ENCODE data around the gene BAHCC1.

Gene BAHCC1

DNA sequence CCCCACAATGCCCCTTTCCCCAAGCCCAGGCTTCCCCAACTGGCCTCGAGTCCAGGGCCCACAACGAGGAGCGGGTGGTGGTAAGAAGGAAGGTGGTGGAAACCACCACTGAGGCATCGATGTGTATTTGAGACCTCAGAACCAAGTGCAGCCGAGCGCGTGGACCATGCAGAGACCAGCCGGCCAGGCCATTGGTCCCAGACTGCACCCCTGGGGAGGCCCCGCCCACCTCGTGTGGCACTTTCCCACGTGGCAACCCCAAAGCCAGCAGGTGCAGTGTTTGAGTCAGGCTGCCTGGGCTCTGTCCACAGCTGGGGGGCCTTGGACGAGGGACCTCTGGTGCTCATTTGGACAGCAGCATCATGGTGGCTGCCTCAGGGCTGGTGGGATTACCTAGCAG lies 28.1 kb upstream of the BAHCC1 start:
- no peak for DNase-seq (ENCODE audit: low spot score)

DNA sequence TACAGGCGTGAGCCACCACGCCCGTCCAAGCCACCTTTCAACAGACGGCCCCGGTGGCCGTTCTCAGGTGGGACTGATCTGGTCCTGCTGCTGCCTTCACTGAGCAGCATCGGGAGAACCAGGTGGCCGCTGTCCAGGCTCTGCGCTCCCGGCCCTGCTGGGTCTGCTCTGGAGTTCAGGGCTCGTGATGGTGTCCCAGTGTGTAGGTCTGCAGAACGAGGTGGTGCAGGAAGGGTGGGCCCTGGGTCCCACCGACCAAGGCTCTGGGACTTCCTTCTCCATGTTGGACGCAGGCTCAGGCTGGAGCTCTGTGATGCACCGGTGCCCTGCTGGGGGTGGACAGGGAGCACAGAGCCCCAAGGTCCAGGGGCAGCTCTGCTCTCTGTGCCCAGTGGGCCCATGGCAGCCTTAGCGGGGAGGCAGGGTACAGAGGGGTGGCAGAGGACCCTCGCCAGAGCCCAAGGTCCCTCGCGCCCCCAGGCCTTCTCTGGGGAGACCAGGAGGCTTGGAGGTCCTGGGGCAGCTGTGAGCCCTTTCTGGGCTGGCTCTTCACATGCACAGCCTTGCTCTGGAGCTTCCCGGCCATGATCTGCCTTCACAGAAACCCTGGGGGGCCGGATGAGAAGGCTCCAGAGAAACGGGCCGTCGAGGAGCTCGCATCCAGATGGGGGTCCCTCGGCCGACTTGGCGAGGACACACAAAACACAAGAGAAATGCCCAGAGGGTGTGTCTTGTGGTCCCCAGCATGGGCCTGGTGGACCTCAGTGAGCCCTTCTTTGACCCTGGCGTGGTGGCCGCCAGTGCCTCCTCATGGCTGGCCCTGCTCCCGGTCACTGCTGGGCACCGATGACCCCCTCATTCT lies 26.9 kb upstream of the BAHCC1 start:
- no peak for DNase-seq (ENCODE audit: low spot score)

DNA sequence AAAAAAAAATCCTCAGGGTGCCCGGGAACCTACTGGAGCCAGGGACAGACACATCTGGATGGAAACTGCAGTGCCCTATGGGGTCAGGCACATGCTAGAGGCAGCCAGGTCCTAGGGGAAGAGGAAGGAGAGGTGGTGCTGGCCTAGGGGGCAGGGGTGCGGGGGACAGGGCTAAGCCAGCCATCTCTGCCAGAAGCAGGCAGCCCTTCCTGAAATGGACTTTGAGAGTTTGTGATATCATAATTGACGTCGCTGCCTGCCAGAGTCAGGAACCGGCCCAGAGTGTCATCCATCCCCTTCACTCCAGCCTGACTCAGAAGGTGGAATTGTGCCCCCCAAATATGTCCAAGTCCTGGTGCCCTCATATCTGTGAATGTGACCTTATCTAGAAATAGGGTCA lies 25.0 kb upstream of the BAHCC1 start:
- no peak for DNase-seq (ENCODE audit: low spot score)

DNA sequence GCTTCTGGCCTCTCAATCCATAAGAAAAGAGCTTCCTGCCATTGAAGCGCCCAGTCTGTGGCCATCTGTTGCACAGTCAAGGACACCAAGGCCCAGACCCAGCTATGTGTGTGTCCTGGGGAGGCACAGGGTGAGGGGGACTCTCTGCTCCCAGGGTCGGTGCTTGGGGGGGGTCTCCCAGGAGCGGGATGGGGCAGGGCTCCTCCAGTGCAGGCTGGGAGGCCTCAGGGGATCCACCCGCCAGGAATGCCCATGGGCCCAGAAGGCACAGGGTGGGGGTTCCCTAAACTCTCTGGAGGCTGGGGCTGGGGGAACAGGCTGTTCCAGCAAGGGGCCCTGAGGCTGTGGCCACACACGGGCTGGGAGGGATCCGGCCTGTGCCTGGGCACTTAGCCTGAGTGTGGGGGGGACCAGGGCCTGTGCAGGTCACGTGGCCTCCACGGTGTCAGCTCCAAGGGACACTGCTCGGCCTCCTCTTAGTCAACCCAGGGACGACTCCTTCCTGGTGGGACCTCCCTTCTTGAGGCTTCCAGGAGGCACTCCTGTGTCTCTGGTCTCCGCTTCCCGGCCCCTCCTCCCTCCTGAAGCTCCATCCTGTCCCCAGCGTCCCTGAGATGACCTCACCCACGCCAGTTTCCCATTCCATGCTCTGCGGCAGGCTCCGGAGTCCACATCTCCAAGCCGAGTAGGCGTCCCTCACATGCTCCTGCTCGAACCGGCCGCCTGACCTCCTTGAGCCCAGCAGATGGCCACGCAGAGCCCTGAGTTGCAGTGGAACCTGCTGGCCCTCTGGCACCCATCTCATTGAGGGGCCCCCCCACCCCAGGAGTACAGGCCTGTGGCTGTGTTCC lies 23.1 kb upstream of the BAHCC1 start:
- peak; percentile 9 for DNase-seq (ENCODE audit: low spot score)

DNA sequence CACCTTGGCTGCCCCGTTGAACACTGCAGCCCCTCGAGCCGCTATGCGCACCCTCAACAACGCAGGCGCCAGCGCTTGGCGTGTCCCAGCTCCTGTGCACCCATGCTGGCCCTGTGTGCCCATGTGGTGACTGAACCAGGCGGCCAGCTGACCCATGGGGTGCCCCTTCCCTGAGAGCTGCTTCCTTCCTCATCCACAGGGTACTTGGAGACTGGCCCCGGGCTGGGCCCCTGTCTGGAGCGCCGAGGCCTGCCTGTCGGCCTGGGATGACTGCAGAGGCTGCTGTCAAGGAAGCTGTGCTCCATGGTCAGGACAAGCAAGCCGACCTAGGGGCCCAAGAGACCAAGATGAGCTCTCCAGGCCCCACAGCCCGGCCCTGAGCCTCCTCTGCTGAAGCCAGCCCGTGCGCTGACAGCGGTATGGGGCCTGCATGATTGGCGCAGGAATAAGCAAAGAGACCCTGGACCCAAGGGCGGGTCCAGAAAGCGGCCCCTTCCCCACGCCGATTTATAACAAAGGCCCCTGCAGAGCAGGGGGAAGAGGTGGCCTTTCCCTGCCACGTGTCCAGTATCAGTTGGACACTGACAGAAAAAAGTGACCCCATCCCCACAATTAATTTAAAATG lies 21.6 kb upstream of the BAHCC1 start:
- no peak for DNase-seq (ENCODE audit: low spot score)

DNA sequence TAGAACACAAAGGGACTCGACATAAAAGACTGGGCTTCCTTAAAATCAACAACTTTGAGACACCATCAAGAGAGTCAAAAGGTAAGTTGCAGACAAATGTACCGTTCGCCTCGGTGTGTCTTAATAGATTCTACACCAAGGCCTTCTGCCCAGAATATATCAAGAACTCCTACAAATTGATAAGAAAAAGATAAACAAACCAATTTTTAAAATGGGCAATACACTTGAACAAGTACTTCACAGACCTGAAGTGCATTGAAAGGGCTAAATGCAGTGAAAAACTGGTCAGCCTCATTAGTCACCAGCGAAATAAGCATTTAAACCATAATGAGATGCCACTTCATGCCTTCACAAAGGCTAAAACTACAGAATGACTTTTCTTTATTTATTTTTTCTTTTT lies 20.4 kb upstream of the BAHCC1 start:
- DNase-seq (ENCODE audit: low spot score), result no peak

DNA sequence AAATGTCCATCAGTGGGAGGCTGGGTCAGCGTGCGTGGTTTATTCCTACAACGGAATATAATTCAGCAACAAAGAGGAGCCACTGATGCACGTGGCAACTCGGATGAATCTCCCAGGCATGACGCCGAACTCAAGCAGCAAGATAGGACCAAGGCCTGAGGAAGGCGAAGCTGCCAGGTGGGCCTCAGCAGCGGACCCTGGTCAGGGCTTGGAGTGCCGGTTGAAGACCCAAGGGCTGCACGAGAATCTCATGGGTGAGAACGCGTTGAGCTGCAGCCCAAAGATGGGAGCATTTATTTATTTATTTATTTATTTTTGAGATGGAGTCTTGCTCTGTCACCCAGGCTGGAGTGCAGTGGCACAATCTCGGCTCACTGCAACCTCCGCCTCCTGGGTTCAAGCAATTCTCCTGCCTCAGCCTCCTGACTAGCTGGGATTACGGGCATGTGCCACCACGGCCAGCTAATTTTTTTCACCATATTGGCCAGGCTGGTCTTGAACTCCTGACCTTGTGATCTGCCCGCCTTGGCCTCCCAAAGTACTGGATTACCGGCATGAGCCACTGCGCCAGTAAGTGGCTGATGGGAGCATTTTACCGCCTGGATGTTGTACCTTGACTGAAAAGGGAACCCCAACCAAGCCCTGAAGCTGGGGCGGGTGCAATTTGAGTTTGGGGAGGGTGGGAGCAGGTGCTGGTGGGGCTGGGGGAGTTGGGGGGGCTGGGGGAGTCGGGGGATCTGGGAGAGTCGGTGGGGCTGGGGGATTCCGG lies 18.1 kb upstream of the BAHCC1 start:
- DNase-seq (ENCODE audit: low spot score), result no peak

DNA sequence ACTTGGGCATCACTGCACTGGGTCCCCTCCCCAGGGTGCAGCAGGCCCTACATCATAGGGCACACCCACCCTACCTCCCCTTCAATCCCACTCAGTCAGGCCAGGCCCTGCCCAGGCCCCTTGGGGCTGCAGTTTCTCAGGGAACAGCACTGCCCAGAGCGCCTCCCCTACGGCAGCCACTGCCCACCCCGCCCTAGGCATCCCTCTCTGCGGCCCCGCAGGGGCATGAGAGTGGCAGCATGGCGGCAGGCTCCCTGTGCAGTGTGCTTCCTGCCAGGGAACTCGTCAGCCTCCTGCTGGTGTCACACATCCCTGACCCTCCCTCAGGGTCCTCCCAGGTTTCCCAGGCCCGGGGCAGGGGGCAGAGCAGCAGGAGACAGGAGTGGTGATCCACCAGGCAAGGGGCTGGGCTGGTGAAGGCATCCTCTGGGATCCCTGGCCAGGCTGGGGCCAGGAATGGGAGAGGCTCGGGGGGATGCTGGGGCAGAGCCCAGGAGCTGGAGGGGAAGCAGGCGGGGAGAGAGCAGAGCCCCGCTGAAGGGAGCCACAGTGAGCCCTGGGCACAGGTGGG lies 16.2 kb upstream of the BAHCC1 start:
- DNase-seq (ENCODE audit: low spot score), result no peak

DNA sequence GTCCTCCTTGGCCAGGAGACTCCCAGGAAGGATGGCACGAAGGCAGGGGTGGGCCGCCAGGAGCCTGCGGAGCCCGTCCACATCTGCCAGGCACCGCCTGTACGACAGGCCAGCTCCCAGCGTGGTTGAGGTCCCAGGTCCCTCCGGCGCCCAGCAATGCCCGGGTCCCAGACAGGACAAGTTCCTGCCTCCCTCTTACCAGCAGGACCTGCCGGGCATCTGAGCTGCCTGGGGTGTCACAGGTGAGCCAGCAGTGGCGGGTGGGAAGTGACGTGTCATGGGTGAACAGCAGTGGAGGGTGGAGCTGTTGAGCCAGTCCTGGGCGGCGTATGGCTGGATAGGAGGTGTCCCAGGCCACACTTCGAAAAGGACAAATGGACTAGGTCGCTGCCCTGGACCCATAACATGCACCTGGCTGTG lies 15.7 kb upstream of the BAHCC1 start:
- no peak for DNase-seq (ENCODE audit: low spot score)

DNA sequence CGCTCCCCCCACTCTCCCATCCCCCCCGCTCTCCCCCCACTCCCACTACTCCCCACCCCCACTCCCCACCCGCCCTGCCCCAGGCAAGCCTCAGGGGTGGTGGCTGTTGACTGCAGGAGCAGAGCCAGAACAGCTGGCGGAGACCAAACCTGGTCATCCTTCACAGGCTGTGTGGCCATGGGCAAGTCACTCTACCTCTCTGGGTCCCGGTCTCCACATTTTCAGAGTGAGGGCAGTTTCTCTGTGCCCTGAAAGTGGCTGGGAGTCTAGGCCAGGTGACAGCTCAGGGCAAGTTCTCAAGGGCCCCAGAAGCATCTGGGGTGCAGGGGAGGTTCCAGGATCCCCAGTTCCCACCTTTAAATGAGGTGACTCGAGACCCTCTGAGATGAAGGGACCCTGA lies 15.1 kb upstream of the BAHCC1 start:
- DNase-seq (ENCODE audit: low spot score), result no peak

DNA sequence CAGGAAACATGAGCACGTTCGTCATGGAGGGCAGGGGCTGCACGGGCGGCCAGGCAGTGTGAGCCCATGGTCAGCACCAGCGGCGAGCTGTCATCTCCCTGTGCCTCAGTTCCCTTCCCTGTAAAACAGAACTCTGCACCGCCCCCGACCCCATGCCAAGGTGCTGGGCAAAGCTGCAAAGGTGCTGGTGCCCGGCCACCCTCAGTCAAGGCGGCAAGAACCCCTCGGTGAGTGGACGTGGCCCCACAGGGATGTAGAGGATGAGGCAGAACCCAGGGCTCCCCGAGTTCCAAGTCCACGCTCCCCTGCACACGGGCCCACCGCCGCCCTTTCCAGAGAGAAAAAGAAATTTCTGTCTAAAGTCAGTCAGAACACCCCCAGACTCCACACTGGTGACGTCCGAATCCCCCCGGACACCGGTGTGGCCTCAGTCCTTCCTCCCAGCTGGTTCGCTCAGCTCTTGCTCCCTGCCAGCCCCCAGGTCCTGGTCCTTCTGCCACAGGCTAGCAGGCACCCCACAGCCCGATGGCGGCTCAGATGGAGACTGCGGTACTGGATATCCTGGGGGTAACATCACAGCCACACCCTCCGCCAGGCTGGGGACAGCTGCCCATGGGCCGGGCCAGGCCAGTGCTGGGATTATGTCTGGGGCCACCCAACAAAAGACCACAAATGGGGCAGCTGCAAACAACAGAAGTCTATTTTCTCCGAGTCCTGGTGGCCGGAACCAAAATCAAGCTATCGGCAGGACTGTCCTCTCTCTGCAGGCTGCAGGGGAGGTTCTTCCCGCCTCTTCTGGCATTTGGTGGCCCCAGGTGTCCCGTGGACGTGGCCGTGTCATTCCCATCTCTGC lies 14.4 kb upstream of the BAHCC1 start:
- DNase-seq (ENCODE audit: low spot score), result no peak

DNA sequence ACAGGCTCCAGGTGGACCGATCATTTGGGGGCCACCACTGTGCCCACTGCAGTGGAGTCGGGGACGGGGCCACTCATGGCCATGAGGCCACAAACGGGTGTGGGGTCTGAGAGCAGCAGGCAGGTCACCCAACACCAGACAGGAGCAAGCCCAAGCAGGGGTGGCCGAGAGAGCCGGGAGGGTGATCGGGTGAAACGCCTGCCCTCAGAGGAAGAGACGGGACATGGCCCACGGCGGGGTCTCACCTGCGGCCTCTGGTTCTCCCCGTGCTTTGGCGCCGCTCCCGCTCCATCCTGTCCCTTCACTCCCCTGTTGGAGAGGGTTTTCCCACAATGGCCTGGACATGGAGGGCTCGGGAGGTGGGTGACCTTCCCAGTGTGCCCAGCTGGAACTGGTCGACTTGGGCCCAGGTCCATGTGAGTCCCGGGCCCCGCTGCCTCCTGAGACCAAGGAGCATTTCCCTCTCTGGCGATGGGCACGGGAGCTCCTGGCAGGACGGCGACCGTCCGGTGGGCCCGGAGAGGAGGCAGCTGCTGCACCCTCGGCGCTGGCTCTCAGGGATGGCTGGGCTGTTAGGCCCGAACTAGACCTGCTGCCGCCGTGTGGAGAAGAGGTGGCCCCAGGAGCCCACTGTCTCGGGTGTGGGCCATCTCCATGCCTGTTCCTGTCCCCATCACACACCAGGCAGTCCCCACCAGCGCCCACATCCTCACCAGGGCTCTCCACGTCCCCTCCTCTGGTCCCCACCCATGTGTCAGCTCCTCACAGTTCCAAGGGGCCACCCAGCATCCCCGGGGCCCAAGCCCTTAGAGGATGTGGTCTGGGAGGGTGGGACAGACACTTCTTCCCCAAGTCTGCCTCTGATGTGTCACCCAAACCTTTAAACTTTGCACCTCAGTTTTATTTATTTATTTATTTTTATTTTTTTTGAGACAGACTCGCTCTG lies 13.4 kb upstream of the BAHCC1 start:
- DNase-seq (ENCODE audit: low spot score), result no peak

DNA sequence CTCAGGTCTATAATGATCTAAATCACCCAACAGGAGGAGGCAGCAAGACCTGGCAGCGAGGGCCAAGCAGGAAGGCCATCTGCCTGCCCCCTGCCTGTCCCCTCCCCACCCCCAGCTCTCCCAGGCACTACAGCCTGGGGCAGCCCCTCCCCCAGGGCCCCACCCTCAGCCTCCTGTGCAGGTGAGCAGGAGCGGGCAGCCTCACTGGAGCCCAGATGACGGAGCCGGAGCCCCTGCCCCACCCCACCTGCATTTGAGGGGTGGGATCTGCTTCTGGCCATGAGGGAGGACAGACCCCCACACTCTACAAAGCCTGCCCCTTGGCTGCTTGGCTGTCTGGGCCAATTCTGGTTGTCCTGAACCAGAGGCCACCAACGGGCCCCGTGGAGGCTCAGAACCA lies 12.4 kb upstream of the BAHCC1 start:
- no peak for DNase-seq (ENCODE audit: low spot score)

DNA sequence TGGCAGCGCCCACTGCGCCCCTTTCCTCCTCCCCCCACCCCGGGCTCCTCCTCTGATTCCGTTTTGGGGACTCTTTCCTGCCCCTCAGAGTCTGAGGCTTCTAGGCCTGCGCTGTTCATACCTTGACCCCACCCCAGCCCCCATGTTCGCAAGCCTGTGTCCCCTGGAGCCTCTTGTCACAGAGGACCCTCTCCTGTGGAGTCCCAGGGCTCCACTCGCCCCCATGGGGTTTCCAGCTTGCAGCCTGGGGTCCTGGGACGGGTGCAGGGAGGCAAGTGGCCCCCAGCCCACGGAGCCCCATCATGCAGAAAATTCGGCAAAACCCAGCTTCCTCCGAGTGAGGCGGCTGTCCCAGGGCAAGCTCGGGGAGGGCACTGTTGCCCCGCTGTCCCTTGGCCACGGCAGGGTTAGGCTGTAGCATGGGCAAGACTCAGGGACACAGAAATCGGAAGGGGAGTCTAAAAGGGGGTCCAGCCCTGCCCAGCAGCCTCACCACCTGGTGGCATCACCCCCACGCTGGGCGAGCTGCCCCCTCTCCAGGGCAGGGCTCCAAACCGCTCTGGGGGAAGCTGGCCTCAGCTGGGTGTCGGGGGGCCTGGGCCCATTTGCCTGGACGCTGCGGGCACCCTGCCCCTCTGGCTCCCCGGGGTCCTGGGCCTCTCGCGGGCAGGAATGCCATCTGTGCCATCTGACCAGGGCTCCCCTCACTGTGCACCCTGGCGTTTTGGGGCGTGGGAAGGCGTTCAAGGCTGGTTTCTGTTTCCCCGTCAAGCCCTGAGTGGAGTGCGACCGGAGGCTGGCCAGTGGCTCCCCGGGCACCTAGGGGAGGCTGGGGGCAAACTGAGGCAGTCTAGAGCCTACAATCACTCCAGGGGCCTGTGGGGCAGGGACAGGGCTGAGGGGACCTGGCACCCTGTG lies 11.5 kb upstream of the BAHCC1 start:
- no peak for DNase-seq (ENCODE audit: low spot score)

DNA sequence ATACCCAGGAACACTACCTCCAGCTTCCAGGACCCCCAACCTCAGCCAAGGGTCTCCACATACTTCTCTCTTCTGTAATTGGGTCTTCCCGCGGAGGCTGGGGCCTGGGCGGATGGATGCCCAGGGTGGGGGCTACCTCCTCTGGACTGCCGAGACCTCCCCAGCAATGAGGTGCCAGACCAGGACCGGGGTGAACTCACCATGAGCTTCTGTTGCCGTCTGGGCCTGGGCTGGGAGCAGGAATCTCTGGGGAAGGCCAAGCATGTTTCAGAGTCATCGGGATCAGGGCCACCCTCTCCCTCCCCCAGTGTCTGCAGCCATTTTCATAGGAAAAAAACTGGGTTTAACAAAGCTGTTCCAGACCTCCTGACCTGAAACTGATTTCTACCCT lies 10.3 kb upstream of the BAHCC1 start:
- DNase-seq (ENCODE audit: low spot score), result no peak

DNA sequence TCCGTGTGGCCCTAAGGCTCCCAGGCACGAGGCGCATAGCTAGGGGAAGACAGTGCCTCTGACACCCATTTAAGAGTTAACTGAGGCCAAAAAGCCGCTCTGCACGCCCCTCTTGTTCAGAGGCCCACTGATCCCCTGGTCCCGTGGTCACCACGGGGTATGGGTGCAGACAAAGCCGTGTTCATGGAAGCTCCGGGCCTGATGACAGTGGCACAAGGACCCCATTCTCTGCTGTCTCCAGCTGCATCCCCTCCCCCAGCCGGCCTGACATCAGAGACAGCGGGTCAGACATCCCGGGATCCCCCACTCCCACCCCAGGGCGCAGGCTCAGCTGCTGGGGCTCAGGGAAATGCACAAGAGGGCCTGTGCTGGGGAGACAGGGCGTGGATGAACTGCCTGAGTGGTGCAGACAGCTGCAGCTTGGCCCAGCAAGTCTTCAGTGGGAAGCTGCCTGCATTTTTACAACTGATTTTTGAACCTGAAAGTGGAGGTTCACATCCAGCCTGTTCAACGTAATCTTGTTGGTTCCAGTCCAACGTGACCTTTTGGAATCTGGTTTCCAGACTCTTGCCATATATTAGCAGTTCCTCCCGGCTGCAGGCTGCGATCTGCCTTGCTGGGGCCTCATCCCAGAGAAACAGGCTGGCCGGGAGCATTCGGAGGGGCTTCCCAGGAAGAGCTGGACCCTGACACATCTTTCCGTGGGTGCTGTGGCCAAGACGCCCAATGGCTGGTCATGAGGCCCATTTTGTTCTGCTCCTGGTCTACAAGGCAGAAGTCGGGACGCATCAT lies 9.7 kb upstream of the BAHCC1 start:
- DNase-seq (ENCODE audit: low spot score), result no peak

DNA sequence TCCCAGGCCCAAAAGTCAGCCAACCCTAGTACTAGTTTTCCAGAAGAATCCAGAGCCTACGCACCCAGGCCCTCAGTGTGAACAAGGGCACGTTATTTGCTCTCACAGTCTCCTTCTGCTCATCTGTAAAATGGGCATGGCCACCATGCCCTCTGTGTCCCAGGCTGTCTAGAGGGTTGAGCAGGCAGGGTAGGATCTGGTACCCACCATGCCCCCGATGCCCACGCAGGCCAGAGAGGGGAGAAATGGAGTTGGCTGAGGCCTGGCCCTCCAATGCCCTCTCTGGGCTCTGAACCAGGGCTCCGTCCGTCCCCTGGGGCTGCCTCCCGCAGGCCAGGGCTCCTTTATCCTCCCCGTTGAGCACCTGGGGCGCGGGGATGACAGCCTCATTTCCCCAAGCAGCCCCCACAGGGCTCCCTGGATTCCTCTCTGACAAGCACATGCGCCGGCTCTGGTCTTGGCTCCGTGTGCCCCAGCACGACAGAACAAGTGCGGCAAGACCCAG lies 9.1 kb upstream of the BAHCC1 start:
- no peak for DNase-seq (ENCODE audit: low spot score)
